Ishikawa (cell line): Measurements from ENCODE around the gene SLC25A27.

ENCODE experiments used
- CEBPB ChIP-seq: IDR thresholded peaks from 2 replicates; pipeline ENCODE4 v1.6.1; 2012
- CREB1 ChIP-seq: IDR thresholded peaks from 2 replicates; pipeline ENCODE4 v1.6.1; 2012; ENCODE audit warnings: low read depth
- EGR1 ChIP-seq: IDR thresholded peaks from 2 replicates; pipeline ENCODE4 v1.6.1; 2012
- EP300 ChIP-seq: IDR thresholded peaks from 2 replicates; pipeline ENCODE4 v1.6.1; 2012; ENCODE audit warnings: borderline replicate concordance
- RAD21 ChIP-seq: IDR thresholded peaks from 2 replicates; pipeline ENCODE4 v1.6.1; 2012; ENCODE audit warnings: low read depth
- TF ChIP-seq, protein P1 (sequence below): IDR thresholded peaks from 2 replicates; pipeline ENCODE4 v1.6.1; 2012
- TF ChIP-seq, protein P2 (sequence below): IDR thresholded peaks from 2 replicates; pipeline ENCODE4 v1.6.1; 2012; ENCODE audit warnings: low read depth, mild to moderate bottlenecking

DNA sequence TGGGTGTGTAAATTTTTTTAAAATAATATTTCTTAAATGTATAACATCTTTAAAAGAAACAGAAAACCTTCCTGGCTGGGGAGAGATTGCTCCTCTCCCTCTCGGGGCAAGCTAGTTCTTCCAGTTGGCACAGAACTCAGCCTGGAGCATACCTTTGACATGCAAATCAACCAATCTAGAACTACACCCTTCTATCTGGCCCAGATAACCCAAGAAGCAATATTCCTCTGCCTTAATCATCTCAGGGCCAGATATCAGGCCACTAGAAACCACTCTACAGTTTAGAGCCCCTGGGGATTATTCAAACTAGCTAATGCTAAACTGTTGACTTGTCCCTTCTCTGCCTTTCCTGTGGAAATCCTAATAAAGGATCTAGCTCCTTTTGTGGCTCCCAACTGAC lies 34.0 kb upstream of the SLC25A27 start:
- no peak for TF ChIP-seq EGR1
- TF ChIP-seq EP300 = no peak
- TF ChIP-seq, protein P1, sequence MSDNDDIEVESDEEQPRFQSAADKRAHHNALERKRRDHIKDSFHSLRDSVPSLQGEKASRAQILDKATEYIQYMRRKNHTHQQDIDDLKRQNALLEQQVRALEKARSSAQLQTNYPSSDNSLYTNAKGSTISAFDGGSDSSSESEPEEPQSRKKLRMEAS = no peak
- TF ChIP-seq CEBPB = no peak
- TF ChIP-seq CREB1 = no peak
- no peak for TF ChIP-seq RAD21
- TF ChIP-seq, protein P2, sequence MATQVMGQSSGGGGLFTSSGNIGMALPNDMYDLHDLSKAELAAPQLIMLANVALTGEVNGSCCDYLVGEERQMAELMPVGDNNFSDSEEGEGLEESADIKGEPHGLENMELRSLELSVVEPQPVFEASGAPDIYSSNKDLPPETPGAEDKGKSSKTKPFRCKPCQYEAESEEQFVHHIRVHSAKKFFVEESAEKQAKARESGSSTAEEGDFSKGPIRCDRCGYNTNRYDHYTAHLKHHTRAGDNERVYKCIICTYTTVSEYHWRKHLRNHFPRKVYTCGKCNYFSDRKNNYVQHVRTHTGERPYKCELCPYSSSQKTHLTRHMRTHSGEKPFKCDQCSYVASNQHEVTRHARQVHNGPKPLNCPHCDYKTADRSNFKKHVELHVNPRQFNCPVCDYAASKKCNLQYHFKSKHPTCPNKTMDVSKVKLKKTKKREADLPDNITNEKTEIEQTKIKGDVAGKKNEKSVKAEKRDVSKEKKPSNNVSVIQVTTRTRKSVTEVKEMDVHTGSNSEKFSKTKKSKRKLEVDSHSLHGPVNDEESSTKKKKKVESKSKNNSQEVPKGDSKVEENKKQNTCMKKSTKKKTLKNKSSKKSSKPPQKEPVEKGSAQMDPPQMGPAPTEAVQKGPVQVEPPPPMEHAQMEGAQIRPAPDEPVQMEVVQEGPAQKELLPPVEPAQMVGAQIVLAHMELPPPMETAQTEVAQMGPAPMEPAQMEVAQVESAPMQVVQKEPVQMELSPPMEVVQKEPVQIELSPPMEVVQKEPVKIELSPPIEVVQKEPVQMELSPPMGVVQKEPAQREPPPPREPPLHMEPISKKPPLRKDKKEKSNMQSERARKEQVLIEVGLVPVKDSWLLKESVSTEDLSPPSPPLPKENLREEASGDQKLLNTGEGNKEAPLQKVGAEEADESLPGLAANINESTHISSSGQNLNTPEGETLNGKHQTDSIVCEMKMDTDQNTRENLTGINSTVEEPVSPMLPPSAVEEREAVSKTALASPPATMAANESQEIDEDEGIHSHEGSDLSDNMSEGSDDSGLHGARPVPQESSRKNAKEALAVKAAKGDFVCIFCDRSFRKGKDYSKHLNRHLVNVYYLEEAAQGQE = no peak
